DND-41 (cell line): ENCODE data around the gene SLC22A12.

ENCODE experiments used
- EZH2 ChIP-seq: IDR thresholded peaks from 3 replicates; pipeline ENCODE4 v1.6.1; 2012; ENCODE audit warnings: borderline replicate concordance, low read depth, mild to moderate bottlenecking, moderate library complexity, low read length, inconsistent platforms; ENCODE audit not compliant: severe bottlenecking
- TF ChIP-seq, protein P1 (sequence below): IDR thresholded peaks from 2 replicates; pipeline ENCODE4 v1.5.1; 2012; ENCODE audit warnings: borderline replicate concordance, low read length, moderate library complexity, mild to moderate bottlenecking; ENCODE audit not compliant: poor library complexity, severe bottlenecking; ENCODE audit errors: extremely low read depth

DNA sequence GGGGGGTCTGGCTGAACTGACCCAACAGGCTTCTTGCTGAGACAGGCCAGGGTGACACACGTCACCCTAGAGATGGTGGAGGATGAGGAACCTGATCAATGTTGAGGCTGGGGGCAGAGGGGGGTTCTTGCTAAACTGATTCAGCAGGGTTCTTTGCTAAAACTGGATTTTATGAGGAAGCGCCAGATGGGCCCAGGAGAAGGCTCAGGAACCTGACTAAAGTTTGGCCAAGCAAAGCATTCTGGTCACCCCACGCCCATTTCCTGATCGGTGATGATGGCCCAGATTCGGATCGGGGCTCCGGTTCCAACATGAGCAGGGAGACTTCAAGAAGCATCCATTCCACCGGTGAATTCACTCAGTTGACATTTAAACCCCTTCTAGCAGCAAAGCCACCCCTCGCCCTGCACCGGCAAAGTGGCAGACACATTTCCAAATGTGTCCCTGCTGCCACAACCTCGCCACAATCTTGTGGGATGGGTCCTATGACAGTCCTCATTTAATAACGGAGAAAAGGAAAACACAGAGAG, 34.2 kb upstream of the SLC22A12 start:
- TF ChIP-seq, protein P1, sequence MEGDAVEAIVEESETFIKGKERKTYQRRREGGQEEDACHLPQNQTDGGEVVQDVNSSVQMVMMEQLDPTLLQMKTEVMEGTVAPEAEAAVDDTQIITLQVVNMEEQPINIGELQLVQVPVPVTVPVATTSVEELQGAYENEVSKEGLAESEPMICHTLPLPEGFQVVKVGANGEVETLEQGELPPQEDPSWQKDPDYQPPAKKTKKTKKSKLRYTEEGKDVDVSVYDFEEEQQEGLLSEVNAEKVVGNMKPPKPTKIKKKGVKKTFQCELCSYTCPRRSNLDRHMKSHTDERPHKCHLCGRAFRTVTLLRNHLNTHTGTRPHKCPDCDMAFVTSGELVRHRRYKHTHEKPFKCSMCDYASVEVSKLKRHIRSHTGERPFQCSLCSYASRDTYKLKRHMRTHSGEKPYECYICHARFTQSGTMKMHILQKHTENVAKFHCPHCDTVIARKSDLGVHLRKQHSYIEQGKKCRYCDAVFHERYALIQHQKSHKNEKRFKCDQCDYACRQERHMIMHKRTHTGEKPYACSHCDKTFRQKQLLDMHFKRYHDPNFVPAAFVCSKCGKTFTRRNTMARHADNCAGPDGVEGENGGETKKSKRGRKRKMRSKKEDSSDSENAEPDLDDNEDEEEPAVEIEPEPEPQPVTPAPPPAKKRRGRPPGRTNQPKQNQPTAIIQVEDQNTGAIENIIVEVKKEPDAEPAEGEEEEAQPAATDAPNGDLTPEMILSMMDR: no peak
- no peak for TF ChIP-seq EZH2
